ENCODE results near the gene TTI1. TPM values are rescaled to one million over a fixed set of nuclear protein-coding genes. Genes with fewer than 3 reads are reported as not detected.

The TTI1 gene
- total and polyA plus RNA-seq, 2 donors (not counting 1 experiment from before 2014, with no cell fraction given) = 13.9 to 33.9 TPM

DNA sequence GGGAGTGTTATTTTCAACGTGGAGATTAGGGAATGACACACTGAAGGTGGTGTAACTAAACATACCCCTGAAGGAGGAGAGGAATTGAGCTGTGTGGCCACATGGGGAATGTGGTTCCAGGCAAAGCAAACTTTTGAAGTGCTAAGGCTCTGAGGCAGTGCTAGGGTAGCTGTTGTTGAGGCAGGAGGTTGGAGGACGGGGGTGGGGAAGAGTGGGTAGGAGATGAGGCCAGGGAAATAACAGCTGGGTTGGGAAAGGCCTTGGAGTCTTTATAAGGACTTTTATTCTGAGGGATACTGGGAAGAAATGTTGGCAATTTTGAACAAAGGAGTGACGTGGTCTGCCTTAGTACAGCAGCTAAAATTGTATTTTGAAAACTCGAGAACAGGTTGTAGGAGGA, 13.3 kb upstream of the TTI1 start:
- H3K79me2 ChIP-seq (ENCODE audit: control insufficient read depth, insufficient read depth, low read length) = peaks cover 75% of the 10 kb centered on the region
- H3K27me3 Mint-ChIP-seq = no peaks in the 10 kb centered on the region

DNA sequence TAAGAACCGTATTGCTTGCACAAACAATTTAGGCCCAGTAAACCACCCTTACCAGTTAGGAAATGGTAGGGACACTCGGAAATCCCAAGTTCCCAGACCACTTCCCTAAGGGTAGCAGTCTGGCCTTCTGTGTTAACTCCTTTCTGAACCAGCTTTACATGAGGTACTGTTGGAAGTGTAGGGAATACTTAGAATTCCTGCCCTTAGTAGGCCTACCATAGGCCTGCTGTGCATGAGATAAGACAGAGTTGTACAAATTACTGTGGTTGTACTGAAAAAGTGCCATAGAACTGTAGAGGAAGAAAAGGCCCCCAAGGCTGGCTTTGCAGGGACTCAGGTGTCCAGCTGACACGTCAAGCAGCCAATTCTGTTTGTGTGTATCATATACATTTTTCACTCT, 11.4 kb upstream of the TTI1 start:
- Mint-ChIP-seq H3K9me3 (ENCODE audit: insufficient read depth) (no peaks in the 10 kb centered on the region), H3K4me1 (peaks cover 6% of the 10 kb centered on the region), H3K27me3 (no peaks in the 10 kb centered on the region), H3K4me3 (no peak overlapping the region), H3K27ac (no peak overlapping the region)
- CTCF ChIA-PET = interaction anchor here (0.8 to 1.3 kb wide), 3 partner anchors 10 to 122 kb away, joined by 3 to 4 read pairs (median 3); no protein-coding TSS in a partner anchor
- Histone ChIP-seq H3K27ac (ENCODE audit: low read length in 2 of 2) (no peak overlapping the region), H3K4me3 (ENCODE audit: control extremely low read depth in 1 of 5, extremely low read depth in 1 of 5, insufficient read depth in 1 of 5, low read depth in 2 of 5, low read length in 4 of 5) (no peak overlapping the region), H2AFZ (ENCODE audit: insufficient read depth, low read depth, low read length, poor library complexity, severe bottlenecking) (no peak overlapping the region), H3K9me3 (ENCODE audit: control extremely low read depth in 1 of 3, control insufficient read depth in 2 of 3, insufficient read depth in 1 of 3, low read length in 2 of 3) (no peaks in the 10 kb centered on the region), H4K20me1 (ENCODE audit: control insufficient read depth, insufficient read depth, low read length, poor library complexity, severe bottlenecking) (peaks cover 37% of the 10 kb centered on the region), H3K36me3 (replicated peaks in 1 of 2; ENCODE audit: control extremely low read depth in 1 of 2, control insufficient read depth in 1 of 2, extremely low read depth in 1 of 2, insufficient read depth in 2 of 2, low read length in 1 of 2) (peaks cover 27 to 69% of the 10 kb centered on the region in 2 experiments), H3K79me2 (ENCODE audit: control insufficient read depth, insufficient read depth, low read length) (peaks cover 83% of the 10 kb centered on the region), H3K4me2 (replicated peaks; ENCODE audit: low read depth, low read length, poor library complexity, severe bottlenecking) (no peak overlapping the region), H3K27me3 (replicated peaks in 1 of 4; ENCODE audit: control extremely low read depth in 1 of 4, control insufficient read depth in 3 of 4, insufficient read depth in 4 of 4, low read length in 3 of 4) (no peaks in the 10 kb centered on the region), H3K9ac (ENCODE audit: low read length) (no peak overlapping the region), H3K4me1 (ENCODE audit: control insufficient read depth in 2 of 2, insufficient read depth in 2 of 2, low read length in 2 of 2) (no peaks in the 10 kb centered on the region)
- no peak for DNase-seq
- no peak for TF ChIP-seq EZH2 (IDR thresholded peaks at IDR 0.05; ENCODE audit: borderline replicate concordance, insufficient read depth, low read depth, low read length, poor library complexity, severe bottlenecking)
- TF ChIP-seq, protein P1, sequence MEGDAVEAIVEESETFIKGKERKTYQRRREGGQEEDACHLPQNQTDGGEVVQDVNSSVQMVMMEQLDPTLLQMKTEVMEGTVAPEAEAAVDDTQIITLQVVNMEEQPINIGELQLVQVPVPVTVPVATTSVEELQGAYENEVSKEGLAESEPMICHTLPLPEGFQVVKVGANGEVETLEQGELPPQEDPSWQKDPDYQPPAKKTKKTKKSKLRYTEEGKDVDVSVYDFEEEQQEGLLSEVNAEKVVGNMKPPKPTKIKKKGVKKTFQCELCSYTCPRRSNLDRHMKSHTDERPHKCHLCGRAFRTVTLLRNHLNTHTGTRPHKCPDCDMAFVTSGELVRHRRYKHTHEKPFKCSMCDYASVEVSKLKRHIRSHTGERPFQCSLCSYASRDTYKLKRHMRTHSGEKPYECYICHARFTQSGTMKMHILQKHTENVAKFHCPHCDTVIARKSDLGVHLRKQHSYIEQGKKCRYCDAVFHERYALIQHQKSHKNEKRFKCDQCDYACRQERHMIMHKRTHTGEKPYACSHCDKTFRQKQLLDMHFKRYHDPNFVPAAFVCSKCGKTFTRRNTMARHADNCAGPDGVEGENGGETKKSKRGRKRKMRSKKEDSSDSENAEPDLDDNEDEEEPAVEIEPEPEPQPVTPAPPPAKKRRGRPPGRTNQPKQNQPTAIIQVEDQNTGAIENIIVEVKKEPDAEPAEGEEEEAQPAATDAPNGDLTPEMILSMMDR (IDR thresholded peaks at IDR 0.05) = no peak
- 100% methylated on average over 1 of the region's 3 CpGs for WGBS (ENCODE audit: insufficient coverage)
- ATAC-seq (ENCODE audit: low read depth) = no peak
- intact Hi-C loops (cut with micrococcal nuclease) = no loop called here
- POLR2A ChIA-PET = no interaction called here

More for the DNA sequence above, 13.3 kb upstream of the TTI1 start:
- Histone ChIP-seq H3K4me3 (ENCODE audit: control extremely low read depth in 1 of 5, extremely low read depth in 1 of 5, insufficient read depth in 1 of 5, low read depth in 2 of 5, low read length in 4 of 5) (no peak overlapping the region), H3K36me3 (replicated peaks in 1 of 2; ENCODE audit: control extremely low read depth in 1 of 2, control insufficient read depth in 1 of 2, extremely low read depth in 1 of 2, insufficient read depth in 2 of 2, low read length in 1 of 2) (peaks cover 20 to 73% of the 10 kb centered on the region in 2 experiments), H4K20me1 (ENCODE audit: control insufficient read depth, insufficient read depth, low read length, poor library complexity, severe bottlenecking) (peaks cover 36% of the 10 kb centered on the region), H3K9me3 (ENCODE audit: control extremely low read depth in 1 of 3, control insufficient read depth in 2 of 3, insufficient read depth in 1 of 3, low read length in 2 of 3) (no peaks in the 10 kb centered on the region), H3K27me3 (replicated peaks in 1 of 4; ENCODE audit: control extremely low read depth in 1 of 4, control insufficient read depth in 3 of 4, insufficient read depth in 4 of 4, low read length in 3 of 4) (no peaks in the 10 kb centered on the region), H2AFZ (ENCODE audit: insufficient read depth, low read depth, low read length, poor library complexity, severe bottlenecking) (no peak overlapping the region), H3K27ac (ENCODE audit: low read length in 2 of 2) (no peak overlapping the region), H3K4me2 (replicated peaks; ENCODE audit: low read depth, low read length, poor library complexity, severe bottlenecking) (no peak overlapping the region), H3K9ac (ENCODE audit: low read length) (no peak overlapping the region), H3K4me1 (ENCODE audit: control insufficient read depth in 2 of 2, insufficient read depth in 2 of 2, low read length in 2 of 2) (no peaks in the 10 kb centered on the region)
- intact Hi-C loops (cut with micrococcal nuclease) = no loop called here
- TF ChIP-seq EZH2 (IDR thresholded peaks at IDR 0.05; ENCODE audit: borderline replicate concordance, insufficient read depth, low read depth, low read length, poor library complexity, severe bottlenecking) = no peak
- TF ChIP-seq, protein P1 (IDR thresholded peaks at IDR 0.05) = no peak
- Mint-ChIP-seq H3K4me1 (peaks cover 8% of the 10 kb centered on the region), H3K9me3 (ENCODE audit: insufficient read depth) (no peaks in the 10 kb centered on the region), H3K4me3 (no peak overlapping the region), H3K27ac (no peak overlapping the region)
- CTCF ChIA-PET = interaction anchor here (3.7 kb wide), 1 partner anchor 11 kb away, joined by 20 read pairs; no protein-coding TSS in a partner anchor
- ATAC-seq (ENCODE audit: low read depth) (no peak), DNase-seq (no peak)
- 93% methylated on average over 4 of the region's 4 CpGs for WGBS (ENCODE audit: insufficient coverage)
- POLR2A ChIA-PET = no interaction called here

Data from B cell (primary cell).